Hair follicular keratinocyte (primary cell): ENCODE data around the gene PTGES. TPM values are rescaled to one million over a fixed set of nuclear protein-coding genes. Genes with fewer than 3 reads are reported as not detected.

Experiments
- total RNA-seq: library from RNA; depleted of rRNA; stranded (reverse); fragments of >200 nt; gene quantifications from 2 replicates; pipeline ENCODE4 v1.2.3, GENCODE V29; 2015

Gene PTGES, protein sequence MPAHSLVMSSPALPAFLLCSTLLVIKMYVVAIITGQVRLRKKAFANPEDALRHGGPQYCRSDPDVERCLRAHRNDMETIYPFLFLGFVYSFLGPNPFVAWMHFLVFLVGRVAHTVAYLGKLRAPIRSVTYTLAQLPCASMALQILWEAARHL
- total RNA-seq = 0.70 and 6.2 TPM in 2 replicates

DNA sequence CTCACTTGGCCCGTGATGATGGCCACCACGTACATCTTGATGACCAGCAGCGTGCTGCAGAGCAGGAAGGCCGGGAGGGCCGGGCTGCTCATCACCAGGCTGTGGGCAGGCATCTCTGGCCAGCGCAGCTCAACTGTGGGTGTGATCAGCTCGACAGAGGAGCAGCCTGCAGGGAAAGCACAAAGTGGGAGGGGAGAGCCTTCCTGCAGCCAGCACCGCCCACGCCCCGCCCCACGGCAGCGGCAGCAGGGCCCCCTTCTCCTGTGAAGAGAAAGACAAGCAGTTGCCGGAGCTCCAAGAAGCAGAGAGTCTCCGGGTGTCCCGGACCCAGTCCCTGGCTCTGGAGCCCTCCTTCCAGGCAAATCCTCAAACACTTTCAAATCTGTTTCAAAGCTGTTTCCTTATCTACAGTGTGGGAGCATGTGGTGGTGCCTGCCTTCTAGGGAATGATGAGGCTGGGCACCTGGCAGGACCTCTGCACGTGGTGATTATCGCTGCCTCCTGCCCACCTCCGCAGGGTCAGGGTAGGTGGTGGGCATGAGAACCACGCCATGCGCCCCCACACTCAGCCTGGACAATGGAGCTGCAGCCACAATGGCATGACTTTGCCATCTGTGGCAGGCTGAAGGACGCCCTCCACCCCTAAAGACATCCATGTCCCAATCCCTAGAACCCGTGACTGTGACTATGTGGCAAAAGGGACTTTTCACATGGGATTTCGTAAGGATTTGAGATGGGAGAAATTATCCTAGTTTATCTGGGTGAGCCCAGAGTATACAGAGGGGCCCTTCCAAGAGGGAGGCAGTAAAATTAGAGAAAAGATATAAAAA, at the start of gene PTGES:
TSS of gene PTGES (minus strand) at position 143 of the 830 bp plus-strand sequence. CDS start at position 113, 30 bp downstream.

Other genes with a start within 250 kb of the PTGES start
- not detected in 2 replicates for gene C9orf50, start 131.9 kb downstream of the PTGES start, total RNA-seq
- 38.3 and 73.1 TPM in 2 replicates for gene NTMT1, start 126.9 kb downstream of the PTGES start, total RNA-seq
- gene ASB6, start 110.9 kb downstream of the PTGES start, total RNA-seq = 25.4 and 28.5 TPM in 2 replicates
- not detected in 2 replicates for gene PRRX2, start 87.4 kb downstream of the PTGES start, total RNA-seq
- 26.2 and 29.1 TPM in 2 replicates for gene TOR1B, start 50.1 kb upstream of the PTGES start, total RNA-seq
- gene TOR1A, start 71.1 kb upstream of the PTGES start, total RNA-seq = 45.7 and 54.8 TPM in 2 replicates
- 25.4 and 48.2 TPM in 2 replicates for gene C9orf78, start 82.2 kb upstream of the PTGES start, total RNA-seq
- 9.2 and 9.8 TPM in 2 replicates for gene USP20, start 82.4 kb upstream of the PTGES start, total RNA-seq